DOHH2 (cell line): ENCODE measurements around the gene GPR107.

Source experiments
- CTCF ChIP-seq: fragments of 200-600 bp; sonication (generic); IDR thresholded peaks from one replicate; pipeline ENCODE4 v1.5.1; 2014; ENCODE audit warnings: antibody characterized with exemption, mild to moderate bottlenecking, low read depth, low read length; ENCODE audit not compliant: poor library complexity, severe bottlenecking
- EZH2phosphoT487 ChIP-seq: fragments of 200-600 bp; sonication (generic); IDR thresholded peaks from 2 replicates; pipeline ENCODE4 v1.6.1; 2017; ENCODE audit warnings: borderline replicate concordance, mild to moderate bottlenecking, antibody characterized with exemption, low read length, moderate library complexity, mixed read lengths

- TF ChIP-seq CTCF (no peak), EZH2phosphoT487 (no peak)
These were observed 91.0 kb downstream of the GPR107 start for GRCh38 chr9:130144703-130145102.
